HEK293T (cell line): Measurements from ENCODE around the gene LRTM1.

Experiments used
- BHLHE40 ChIP-seq: fragments of 450-650 bp; IDR thresholded peaks from 2 replicates; pipeline ENCODE4 v1.6.1; 2016; ENCODE audit warnings: mild to moderate bottlenecking, moderate library complexity, borderline replicate concordance
- ELF4 ChIP-seq: fragments of 450-650 bp; IDR thresholded peaks from 2 replicates; pipeline ENCODE4 v1.6.1; 2017; ENCODE audit warnings: antibody characterized with exemption
- FOXA1 ChIP-seq: fragments of 450-650 bp; IDR thresholded peaks from 2 replicates; pipeline ENCODE4 v1.6.1; 2016; ENCODE audit warnings: mild to moderate bottlenecking
- FOXM1 ChIP-seq: fragments of 450-650 bp; IDR thresholded peaks from 2 replicates; pipeline ENCODE4 v1.6.1; 2017; ENCODE audit warnings: mild to moderate bottlenecking, borderline replicate concordance
- L3MBTL2 ChIP-seq: fragments of 450-650 bp; conservative IDR thresholded peaks from 2 replicates; pipeline ENCODE4 v1.6.1; 2016; ENCODE audit warnings: mild to moderate bottlenecking
- PKNOX1 ChIP-seq: fragments of 450-650 bp; IDR thresholded peaks from 2 replicates; pipeline ENCODE4 v1.6.1; 2016
- TARDBP ChIP-seq: fragments of 450-650 bp; IDR thresholded peaks from 2 replicates; pipeline ENCODE4 v1.6.1; 2016
- ZNF384 ChIP-seq: fragments of 450-650 bp; IDR thresholded peaks from 2 replicates; pipeline ENCODE4 v1.6.1; 2016

GRCh38 chr3:54939557-54940300, 11.9 kb upstream of the LRTM1 start:
- TF ChIP-seq FOXA1, result no peak
- no peak for TF ChIP-seq BHLHE40
- TF ChIP-seq ZNF384, result no peak
- TF ChIP-seq L3MBTL2, result no peak
- no peak for TF ChIP-seq PKNOX1
- TF ChIP-seq TARDBP, result no peak
- TF ChIP-seq ELF4, result no peak
- no peak for TF ChIP-seq FOXM1
